NCI-H446 treated with DMSO at 0.1 percent for 48 hours (cell line): Measurements from ENCODE around the gene PML.

ENCODE experiments used
- DNase-seq: peaks from one replicate; lab custom pipeline; 2025; lab: John Stamatoyannopoulos, UW

The PML gene

GRCh38 chr15:73985101-73985873, 9.2 kb upstream of the PML start:
- DNase-seq, result no peak

- no peak for DNase-seq
Observed at GRCh38 chr15:73986055-73986775, 8.3 kb upstream of the PML start.

DNA sequence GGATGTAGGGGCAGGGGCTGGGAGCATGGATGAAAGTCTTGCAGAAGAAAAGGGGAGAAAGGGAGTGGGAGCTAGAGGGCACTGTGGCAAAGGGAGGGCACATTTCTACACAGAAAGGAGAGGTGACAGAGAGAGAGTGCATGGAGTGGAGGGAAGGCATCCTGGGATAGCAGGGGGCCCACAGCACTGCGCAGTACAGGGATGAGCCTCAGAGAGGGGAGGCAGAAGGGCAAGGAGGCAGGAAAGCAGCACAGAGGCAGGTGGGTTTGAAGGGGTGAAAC, 7.8 kb upstream of the PML start:
- no peak for DNase-seq

DNA sequence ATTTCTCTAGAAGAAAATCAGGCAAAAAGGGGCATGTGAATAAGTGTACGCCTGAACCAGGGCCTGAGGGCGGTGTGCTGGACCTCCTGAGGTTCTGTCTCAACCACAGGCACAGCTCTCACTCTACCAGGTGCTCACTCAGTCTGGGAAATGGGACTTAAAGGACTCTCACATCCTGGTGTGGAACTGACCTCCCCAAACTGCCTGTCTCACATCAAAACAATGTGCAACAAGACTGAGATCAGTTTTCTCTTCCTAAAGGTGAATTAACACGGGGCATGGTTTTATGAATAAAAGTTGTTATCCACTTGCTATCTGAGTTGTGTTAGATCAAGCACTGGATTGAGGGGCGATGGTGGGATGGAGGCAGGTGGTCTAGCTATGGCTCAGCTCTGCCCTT, 7.3 kb upstream of the PML start:
- no peak for DNase-seq

GRCh38 chr15:73987681-73988444, 6.7 kb upstream of the PML start:
- no peak for DNase-seq

GRCh38 chr15:73988445-73988969, 6.0 kb upstream of the PML start:
- DNase-seq, result no peak

GRCh38 chr15:73989001-73989798, 5.3 kb upstream of the PML start:
- DNase-seq, result no peak

GRCh38 chr15:73990250-73991005, 4.1 kb upstream of the PML start:
- DNase-seq, result no peak

- no peak for DNase-seq
Observed at GRCh38 chr15:73991260-73991659, 3.3 kb upstream of the PML start.

- peak; percentile 70 for DNase-seq
Observed at GRCh38 chr15:73991726-73992593, 2.6 kb upstream of the PML start, which contains the start of gene STOML1. Gene STOML1, minus strand, starts transcription at chr15:73992295. Its CDS starts 72 bp downstream, at chr15:73992223.

DNA sequence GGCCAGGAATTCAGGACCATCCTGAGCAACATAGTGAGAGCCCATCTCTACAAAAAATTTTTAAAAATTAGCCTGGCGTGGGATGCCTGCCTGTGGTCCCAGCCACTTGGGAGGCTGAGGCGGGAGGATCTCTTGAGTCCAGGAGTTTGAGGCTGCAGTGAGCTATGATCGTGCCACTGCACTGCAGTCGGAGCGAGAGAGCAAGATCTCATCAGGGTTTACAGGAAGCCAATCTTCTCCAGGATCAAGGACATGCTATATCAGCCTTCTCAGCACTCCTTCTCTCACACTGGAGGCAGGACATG, 2.0 kb upstream of the PML start:
- no peak for DNase-seq

DNA sequence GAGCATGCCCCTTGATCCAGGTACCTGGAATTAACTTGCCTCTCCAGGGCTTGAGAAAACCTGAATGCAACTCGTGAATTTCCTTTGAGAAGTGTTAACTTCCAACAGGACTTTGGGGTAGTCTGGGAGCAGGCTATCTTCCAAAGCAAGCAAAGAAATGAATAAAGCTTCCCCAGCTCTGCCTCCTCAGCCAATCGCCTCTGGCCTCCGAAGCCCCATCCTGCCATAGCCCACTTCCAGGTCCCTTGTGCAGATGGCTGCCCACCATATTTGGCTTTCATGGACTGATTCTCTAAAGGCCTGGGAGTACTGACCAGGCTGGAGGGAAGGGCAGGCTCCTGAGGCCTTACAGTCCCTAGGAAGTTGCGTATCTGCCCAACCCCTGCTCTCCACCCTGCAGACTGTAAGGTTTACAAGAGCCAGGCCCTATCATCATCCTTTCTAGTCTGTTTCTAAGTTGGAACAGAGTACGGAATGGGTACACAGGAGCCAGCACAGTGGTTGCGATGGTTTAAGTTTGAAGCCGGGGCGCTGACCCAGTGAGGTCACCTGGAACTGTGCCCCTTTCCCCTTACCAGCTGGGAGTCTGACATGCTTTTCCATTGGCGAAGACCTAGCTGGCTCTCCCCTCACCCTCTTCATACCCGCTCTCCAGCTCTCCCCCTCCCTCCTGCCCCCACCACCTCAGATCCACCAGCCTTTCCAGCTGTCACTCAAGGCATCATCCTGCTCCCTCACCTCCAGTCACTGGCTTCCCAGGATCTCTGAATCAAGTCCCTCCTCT, 1.1 kb upstream of the PML start:
- DNase-seq, result no peak

- no peak for DNase-seq
Observed at GRCh38 chr15:73994912-73995622, 551 bp downstream of the PML start.

DNA sequence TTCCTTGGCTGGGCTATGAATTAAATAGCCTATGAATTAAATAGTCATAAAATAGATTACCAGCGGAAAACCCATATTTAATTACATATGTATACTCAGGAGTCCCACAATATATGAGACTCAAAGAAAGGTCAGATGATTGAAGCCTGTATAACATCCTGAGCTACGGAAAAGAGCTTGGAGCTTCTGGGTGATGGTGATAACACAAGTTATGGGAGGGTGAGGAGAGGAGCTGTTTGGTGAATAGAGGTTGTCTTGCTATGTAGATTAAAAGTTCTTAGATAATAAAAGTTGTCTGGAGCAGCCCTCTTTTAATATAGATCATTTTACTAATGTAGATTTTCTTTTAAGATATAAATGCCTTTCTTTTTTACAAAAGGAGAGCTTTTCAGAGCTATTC, 1.8 kb downstream of the PML start:
- DNase-seq, result no peak

- DNase-seq, result no peak
Observed at GRCh38 chr15:73996939-73997338, 2.4 kb downstream of the PML start.

DNA sequence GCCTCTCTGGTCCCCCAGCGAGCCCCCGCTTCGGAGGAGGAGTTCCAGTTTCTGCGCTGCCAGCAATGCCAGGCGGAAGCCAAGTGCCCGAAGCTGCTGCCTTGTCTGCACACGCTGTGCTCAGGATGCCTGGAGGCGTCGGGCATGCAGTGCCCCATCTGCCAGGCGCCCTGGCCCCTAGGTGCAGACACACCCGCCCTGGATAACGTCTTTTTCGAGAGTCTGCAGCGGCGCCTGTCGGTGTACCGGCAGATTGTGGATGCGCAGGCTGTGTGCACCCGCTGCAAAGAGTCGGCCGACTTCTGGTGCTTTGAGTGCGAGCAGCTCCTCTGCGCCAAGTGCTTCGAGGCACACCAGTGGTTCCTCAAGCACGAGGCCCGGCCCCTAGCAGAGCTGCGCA, 3.5 kb downstream of the PML start:
- DNase-seq, result no peak

DNA sequence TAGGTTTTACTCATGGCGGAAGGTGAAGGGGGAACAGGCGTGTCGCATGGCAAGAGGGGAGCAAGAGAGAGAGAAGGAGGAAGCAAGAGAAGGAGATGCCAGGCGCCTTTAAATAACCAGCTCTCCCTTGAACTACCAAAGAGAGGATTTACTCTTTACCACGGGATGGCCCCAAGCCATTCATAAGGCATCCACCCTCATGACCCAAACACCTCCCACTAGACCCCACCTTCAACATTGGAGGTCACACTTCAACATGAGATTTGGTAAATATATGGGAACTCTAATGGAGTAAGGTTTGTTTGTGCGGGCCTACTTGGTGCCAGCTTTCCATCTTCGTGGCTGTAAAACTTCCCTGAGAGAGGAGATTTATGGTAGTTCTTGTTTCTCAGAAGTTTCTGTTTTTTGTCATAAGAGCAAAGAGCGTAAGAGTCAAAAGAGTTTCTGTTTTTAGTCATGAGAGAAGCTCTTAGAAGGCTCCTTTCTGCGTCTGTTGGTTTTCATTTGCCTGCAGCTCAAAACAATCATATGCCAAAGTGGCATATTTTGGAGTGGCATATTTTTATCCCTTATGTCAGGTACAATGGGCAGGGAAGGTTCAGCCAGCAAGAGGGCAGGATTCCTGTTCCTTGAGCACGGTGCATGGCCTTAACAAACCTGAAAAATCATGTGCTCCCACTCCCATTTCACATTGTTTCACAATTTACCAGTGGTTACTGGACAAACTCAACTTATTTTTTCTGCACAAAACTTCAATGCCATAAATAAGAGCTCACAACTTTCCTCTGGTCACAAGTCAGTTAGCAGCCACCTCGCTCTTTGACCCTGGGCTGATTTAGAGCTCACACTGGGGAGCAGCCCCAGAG, 12.5 kb downstream of the PML start:
- no peak for DNase-seq

DNA sequence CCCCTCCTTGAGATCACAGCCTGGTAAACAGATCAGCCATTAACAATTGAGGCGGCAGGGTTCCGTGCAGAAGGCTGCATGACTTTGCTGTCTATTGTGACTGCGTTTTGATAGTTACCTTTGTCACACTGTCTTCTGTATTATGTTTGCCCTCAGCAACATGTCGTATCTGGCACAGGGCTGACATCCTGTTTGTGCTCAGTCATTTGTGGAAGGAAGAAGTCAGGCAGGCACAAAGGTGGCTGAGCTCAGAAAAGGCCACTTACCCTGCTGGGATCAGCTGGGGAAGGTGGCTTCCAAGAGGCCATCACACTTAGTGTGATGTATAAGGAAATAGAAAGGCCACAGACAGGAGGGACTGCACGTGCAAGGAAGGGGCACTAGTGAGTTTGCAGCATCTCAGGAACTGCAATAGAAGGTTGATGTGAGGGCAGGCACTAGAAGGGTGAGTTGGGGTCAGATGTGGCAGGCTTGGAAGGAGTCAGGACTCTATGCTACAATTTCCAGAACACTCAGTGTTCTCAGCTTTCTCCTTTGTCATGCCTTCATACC, 13.4 kb downstream of the PML start:
- no peak for DNase-seq
